Stimulated activated CD4-positive, alpha-beta T cell treated with anti-CD3 and anti-CD28 coated beads, Interleukin-1b, Interleukin-23, amount 100 ng/mL, for 4 hours (primary cell): ENCODE results near the gene MAN2A2.
"Not testable (repeated sequence)": the region's sequence is repeated elsewhere in the genome, so short reads cannot be mapped to it uniquely, and the experiment has no call there.

Source experiments
- DNase-seq, 2 donors: peaks; one replicate each; pipeline ENCODE4 v3.0.0-alpha.2; 2020; ENCODE audit warnings: low read depth in 2 of 2

Gene MAN2A2

DNA sequence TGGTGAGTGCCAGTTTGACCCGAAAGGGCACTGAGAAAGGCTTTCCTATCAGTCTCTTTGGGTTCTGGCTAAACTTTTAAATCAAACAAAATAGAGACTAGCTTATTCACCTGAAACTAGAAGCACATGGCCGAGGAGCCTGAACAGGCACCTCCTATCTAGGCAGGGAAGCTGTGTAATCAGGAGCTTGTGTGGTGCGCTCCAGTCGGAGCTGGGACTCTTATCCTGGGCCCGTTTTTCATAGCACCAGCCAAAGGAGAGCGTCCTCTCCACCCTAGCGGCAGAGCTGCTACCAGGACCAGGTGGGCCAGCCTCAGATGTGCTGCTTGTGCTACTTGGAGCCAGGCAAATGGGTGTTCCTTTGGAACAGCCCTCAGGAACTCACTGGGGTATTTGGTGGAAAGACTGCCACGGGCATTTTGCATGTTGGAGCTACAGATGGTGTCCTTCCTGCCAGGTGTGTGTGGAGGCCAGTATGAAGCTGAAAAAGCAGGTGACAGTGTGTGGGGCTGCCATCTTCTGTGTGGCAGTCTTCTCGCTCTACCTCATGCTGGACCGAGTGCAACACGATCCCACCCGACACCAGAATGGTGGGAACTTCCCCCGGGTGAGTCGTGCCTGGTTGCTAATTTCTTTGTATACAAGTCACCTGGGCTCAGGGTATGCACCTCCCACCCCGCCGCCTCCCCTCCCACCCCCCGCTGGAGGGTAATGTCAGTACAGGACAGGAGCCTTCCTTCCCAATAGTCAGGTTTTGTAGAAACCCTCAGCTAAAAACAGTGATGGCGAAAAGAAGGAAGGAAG lies 833 bp downstream of the MAN2A2 start:
- DNase-seq = no peak

DNA sequence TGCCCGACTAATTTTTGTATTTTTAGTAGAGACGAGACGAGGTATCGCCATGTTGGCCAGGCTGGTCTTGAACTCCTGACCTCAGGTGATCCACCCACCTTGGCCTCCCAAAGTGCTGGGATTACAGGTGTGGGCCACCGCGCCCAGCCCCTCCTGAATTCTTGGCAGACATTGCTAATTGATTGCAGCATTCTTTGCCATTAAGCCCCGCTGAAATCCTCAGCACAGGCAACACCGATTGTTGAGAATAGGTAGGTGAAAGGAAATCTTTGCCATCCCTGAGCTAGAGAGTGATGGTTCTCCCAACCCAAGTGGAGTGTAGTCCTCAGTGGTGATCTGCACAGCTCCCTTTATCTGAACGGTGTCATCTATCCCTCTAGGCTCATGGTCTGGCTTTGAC lies 1.6 kb downstream of the MAN2A2 start:
- no peak for DNase-seq

DNA sequence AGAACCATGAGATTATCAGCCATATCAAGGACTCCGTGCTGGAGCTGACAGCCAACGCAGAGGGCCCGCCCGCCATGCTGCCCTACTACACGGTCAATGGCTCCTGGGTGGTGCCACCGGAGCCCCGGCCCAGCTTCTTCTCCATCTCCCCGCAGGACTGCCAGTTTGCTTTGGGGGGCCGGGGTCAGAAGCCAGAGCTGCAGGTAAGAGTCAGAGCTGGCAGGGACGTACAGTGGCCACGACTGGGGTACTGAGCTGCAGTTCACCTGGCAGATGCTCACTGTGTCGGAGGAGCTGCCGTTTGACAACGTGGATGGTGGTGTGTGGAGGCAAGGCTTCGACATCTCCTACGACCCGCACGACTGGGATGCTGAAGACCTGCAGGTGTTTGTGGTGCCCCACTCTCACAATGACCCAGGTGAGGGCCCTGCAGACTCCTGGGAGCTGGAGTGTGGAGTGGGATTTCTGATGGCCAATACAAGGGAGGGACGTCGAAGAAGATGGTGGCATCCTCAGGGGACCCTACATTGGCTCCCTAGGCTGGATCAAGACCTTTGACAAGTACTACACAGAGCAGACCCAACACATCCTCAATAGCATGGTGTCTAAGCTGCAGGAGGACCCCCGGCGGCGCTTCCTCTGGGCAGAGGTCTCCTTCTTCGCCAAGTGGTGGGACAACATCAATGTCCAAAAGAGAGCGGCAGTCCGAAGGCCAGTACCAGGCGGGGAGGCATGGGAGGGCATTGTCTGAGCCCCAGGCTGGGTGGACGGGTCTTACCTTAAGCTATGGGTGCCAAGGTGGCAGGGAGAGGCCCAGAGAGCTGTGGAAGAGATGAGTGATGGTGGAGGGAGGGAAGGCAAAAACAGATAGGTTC lies 2.4 kb downstream of the MAN2A2 start:
- no peak for DNase-seq

DNA sequence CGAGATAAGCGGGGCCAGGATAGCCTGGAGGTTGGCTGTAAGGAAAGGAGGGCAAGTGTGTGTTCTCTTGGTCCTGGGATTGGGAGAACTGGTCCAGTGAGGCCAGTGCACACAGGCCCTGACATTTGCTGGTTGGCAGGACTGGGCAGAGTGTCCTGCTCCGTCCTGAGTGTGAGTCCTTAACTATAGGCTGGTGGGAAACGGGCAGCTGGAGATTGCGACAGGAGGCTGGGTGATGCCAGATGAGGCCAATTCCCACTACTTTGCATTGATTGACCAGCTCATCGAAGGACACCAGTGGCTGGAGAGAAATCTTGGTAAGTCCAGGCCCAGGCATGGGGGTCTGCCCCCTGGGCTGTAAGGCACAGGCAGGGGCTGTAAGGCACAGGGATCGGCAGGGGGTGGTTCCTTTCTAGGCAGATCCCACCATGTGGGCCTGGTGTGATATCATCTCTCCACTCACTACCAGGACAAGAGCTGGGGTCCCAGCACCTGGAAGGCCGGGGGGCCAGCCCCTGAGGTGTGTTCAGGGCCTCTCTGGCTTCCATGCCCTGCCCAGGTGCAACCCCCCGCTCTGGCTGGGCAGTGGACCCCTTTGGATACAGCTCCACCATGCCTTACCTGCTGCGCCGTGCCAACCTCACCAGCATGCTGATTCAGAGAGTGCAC lies 3.2 kb downstream of the MAN2A2 start:
- no peak for DNase-seq

DNA sequence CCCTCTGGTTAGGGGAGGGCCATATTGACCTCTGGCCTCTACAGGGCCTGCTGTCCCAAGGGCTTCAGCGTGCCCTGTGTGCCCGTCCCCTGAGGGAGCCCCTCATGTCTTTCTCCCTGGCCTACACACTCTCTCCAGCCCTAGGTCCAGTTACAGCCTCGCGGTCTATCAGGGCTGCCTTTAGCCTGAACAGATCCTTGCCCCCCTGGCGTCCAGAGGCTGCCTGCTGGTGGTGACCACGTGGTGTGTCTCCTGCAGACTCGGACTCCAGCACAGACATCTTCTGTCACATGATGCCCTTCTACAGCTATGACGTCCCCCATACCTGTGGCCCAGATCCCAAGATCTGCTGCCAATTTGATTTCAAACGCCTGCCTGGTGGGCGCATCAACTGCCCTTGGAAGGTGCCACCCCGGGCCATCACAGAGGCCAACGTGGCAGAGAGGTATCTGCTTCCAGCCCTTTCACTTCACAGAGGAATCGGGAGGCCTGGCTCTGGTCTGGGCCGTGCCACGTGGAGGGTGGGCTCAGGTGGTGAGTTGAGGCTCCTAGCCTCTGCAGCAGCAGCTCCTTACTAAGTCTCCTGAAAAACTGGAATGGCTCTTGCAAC lies 4.1 kb downstream of the MAN2A2 start:
- DNase-seq = no peak

DNA sequence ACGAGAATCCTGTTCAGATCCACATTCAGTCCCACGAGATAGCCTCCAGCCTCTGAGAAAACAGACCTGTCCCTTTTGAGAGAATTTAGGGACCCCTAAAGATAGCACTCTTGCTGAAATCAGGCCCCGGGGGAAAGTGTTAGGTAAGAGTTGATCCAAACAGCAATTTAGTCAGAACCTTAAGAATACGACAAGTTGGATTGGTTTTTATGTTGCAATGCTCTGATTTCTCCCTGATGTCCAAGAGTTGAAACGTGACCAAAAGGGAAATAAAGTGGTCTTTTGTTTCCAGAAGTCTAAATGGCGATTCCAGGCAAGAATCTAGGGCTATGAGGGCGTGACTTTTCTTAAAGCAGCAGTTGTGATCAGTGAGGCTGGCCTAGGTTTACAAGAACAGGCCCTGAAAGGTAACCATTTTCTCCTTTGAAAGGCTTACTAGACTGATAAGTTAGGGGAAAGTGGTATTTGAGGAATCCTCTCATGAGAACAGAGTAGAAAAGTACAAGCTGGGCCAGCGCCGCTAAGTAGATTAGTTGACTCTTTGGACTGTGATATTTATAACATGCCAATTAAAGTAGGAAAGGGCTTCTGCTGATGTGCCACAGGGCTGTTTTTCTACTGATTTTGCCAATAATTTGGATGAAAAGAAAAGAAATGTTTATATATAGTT lies 4.9 kb downstream of the MAN2A2 start:
- no peak for DNase-seq

DNA sequence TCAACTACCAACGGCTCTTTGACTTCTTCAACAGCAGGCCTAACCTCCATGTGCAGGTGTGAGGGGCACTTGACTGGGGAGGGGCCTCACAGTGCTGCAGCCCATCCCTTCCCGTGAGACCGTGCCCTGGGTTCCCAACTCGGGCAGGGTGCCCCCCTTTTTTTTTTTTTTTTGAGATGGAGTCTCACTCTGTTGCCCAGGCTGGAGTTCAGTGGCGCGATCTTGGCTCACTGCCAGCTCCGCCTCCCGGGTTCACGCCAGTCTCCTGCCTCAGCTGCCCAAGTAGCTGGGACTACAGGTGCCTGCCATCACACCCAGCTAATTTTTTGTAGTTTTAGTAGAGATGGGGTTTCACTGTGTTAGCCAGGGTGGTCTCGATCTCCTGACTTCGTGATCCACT lies 6.3 kb downstream of the MAN2A2 start:
- not testable (repeated sequence) for DNase-seq

DNA sequence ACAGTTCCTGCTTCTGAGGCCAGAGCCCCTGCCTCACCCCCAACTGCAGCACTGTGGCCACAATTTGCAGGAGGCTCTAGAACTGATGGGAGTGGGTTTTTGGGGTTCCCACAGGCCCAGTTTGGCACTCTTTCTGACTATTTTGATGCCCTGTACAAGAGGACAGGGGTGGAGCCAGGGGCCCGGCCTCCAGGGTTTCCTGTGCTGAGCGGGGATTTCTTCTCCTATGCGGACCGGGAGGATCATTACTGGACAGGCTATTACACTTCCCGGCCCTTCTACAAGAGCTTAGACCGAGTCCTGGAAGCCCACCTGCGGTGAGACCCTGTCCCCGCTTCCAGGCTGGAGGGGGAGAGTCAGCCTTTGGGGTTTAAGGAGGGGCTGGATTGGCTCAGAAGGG lies 6.9 kb downstream of the MAN2A2 start:
- no peak for DNase-seq

DNA sequence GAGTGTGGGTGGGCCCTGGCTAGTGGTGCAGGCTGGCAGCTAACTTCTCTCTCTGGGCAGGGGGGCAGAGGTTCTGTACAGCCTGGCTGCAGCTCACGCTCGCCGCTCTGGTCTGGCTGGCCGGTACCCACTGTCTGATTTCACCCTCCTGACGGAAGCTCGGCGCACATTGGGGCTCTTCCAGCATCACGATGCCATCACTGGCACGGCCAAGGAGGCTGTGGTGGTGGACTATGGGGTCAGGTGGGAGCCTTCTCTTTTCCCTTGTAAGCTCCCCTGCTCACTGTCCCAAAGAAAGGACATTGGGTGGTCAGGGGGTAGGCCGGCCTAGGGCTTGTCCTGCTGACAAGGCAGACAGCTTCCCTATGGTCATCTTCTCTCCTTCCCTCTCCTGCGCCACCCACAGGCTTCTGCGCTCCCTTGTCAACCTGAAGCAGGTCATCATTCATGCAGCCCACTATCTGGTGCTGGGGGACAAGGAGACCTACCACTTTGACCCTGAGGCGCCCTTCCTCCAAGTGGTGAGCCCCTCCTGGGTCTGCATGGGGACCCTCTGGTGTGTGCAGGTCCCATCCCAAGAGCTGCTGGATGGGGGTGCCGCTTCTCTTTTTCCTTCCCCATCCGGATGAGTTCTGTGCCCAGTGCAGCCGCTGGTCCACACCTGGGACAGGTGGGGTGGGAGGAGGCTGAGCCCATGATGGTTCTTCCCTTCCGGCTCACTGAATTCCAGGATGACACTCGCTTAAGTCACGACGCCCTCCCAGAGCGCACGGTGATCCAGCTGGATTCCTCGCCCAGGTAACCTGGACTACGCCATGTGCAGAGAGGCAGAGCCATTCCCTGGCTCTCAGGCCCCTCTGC lies 7.6 kb downstream of the MAN2A2 start:
- no peak for DNase-seq

DNA sequence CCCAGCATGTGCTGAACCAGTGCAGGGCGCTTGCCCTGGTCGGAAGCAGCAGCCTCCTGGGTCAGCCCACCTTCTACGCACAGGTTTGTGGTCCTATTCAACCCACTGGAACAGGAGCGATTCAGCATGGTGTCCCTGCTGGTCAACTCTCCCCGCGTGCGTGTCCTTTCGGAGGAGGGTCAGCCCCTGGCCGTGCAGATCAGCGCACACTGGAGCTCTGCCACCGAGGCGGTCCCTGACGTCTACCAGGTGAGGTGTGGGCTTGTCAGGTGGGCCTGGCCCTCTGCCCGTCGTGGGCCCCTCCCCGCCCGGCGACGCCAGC lies 8.2 kb downstream of the MAN2A2 start:
- DNase-seq = no peak

DNA sequence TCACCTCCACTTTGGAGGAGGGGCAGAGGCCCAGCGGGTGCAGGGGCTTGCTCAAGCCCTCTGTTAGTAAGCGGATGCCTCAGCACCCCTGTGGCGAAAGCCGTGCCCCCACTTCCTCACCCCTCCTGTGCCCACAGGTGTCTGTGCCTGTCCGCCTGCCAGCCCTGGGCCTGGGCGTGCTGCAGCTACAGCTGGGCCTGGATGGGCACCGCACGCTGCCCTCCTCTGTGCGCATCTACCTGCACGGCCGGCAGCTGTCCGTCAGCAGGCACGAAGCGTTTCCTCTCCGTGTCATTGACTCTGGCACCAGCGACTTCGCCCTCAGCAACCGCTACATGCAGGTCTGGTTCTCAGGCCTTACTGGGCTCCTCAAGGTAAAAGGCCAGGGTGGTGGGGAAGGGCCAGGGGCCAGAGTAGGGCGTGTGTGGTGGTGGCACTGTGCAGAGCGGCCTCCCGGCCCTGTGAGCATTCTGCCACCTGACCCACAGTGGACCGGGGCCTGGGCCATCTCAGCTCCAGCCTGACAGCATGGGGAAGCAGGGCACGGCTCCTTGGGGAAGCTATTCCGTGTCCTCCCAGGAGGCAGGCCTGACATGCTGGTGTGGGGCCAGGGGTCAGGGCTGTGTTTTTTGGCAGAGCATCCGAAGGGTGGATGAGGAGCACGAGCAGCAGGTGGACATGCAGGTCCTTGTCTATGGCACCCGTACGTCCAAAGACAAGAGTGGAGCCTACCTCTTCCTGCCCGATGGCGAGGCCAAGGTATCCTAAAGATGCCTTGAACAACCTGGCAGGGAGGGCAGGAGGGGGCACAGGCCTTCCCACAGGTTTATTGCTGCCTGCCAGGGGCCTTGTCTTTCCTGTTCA lies 9.0 kb downstream of the MAN2A2 start:
- no peak for DNase-seq

DNA sequence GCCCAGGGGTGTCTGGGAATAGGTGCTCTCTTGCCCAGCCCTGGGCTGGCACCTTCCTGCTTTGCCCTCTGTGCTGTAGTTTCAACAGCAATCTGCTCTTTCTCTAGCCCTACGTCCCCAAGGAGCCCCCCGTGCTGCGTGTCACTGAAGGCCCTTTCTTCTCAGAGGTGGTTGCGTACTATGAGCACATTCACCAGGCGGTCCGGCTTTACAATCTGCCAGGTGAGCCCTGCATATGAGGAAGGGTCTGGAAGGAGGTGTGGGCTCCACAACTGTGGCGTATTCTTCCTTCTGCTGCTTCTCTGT lies 9.6 kb downstream of the MAN2A2 start:
- DNase-seq = no peak

DNA sequence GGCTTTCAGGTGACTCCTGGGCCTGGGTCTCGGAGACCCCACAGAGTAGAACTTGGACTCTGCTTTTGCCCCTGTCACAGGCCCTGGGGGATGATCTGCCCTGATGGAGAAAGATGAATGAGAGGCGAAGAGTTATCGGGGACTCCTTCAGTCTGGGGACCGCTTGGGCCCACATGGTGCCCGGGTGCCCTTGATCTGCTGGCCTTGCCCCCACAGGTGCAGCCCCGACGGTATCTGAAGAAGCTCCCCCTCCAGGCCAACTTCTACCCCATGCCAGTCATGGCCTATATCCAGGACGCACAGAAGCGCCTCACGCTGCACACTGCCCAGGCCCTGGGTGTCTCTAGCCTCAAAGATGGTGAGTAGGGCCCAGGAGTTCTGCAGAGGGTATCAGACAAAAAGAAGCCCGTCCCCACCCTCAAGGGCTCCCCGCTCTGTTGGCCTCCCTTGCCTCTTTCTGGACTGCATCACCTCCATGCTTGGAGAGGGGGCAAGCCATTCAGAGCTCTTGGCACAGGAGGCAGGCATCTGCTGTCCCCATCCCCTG lies 10.4 kb downstream of the MAN2A2 start:
- DNase-seq = no peak

DNA sequence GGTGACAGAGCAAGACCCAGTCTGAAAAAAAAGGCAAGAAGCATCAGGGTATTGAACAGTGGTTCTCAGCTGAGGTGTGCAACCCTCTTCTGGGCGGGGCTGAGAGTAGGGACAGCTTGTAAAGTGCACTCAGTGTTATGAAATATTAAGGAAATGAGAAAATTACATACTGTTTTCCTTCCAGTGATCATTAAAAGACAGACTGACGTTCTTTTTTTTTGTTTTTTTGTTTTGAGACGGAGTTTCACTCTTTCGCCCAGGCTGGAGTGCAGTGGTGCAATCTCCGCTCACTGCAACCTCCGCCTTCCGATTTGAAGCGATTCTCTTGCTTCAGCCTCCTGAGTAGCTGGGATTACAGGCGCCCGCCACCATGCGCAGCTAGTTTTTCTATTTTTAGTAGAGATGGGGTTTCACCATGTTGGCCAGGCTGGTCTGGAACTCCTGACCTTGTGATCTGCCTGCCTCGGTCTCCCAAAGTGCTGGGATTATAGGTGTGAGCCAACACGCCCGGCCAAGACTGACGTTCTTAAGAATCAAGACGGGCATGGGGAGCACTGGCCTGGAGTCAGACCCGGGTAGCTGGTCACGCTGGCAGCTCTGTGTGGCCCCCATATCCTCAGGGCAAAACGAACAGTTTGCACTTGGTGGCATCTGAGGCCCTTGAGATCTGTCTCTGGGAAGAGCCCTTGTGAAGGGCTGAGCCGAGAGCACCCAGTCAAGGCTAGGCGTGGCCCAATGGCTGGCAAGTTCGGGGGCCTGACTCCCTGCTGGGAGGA lies 11.4 kb downstream of the MAN2A2 start:
- no peak for DNase-seq

DNA sequence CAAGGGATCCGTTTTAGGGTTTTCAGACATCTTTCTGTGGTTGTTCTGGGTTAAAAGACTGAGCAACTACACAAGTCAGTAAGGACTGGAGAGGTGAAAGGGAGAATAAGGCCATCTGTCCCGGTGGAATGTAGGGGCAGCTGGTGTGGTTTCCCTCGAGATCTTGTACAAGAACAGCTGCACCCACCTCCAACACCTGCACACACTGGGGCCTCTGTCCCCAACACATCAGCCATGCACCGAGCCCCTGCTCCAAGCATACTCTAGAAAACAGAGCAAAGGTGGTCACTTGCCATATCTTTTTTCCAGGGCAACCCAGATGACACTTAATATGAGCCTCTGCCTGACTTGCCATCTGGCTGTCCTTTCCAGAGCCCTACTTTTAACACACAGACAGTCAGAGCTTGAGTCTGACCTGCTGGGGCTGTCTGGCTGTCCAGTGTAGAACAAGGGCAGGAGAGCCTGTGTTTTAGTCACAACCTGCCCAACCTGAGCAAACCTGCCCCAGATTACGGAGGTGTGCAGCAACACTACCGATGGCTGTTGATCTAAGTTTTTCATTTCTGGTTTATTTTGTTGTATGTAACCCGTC lies 12.2 kb downstream of the MAN2A2 start:
- DNase-seq = no peak

DNA sequence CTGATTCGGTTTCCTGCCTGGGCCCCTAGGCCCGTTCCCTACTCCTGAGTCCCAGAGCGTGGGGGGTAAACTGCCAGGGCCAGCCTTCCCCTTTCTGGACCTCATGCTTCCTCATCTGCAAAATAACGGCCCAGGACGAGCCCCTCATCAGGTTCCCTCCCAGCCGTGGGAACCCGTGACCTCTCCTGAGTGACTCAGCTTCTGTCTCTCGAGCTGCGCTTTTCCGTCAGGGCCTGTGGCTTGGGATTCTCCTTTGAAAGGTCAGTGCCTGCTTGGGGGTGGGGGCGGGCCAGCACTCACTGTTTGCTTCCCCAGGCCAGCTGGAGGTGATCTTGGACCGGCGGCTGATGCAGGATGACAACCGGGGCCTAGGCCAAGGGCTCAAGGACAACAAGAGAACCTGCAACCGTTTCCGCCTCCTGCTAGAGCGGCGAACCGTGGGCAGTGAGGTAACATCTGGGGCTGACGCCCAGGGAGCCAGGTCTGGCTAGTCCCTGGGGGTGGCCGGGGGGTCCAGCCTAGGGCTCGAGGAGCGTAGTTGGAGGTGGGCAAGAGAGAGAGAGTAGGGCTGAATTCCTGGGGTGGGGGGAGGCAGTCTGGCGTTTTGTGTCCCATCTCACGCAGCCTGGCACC lies 12.8 kb downstream of the MAN2A2 start:
- no peak for DNase-seq

DNA sequence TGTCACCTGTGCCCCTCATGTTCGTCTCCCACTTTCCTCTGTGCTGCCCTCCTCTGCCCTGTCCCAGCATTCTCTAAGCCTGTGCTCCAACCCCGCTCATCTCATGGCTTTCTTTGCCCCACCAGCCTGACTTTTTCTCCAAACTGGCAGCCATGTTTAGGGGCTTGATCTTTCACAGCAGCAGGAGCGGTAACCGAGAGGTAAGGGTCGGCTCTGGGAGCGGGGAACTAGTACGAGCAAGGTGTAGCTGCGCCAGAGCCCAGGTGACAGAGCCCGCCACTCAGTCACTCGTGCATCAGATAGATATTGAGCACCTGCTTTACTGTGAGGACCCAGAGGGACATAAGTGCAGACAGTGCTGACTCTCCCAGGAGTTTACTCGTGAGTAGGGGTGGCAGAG lies 13.4 kb downstream of the MAN2A2 start:
- no peak for DNase-seq

DNA sequence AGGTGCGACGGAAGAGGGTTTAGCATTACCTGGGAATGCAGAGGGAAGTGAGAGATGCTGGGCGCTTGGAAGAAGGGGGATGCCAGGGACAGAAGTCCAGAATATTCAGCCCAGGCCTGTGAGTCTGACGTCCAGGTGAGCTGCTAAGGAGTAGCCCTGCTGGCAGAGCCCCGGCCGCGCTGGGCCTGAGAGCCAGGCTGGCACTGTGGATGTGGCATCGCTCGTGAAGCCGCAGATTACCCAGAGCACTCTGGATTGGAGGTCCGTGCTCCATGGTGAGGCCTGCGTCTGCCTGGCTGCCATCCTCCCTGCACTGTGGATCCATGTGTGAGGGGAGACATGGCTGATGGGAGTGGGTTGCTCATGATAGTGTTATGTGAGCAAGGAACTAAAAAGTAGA lies 14.5 kb downstream of the MAN2A2 start:
- no peak for DNase-seq
